Left renal cortex interstitium (tissue), 4 donors: ENCODE measurements around the gene COPS6. TPM values are rescaled to one million over a fixed set of nuclear protein-coding genes. Genes with fewer than 3 reads are reported as not detected.
A peak's percentile ranks its signal among the peaks of the same experiment; 100 is the strongest.

Experiments
- DNase-seq, 4 donors: peaks; one replicate each; pipeline ENCODE4 v3.0.0-alpha.2; 2013; ENCODE audit warnings: low read depth in 4 of 4, low spot score in 2 of 4, missing footprints in 1 of 4
- polyA plus RNA-seq, 4 donors: library from polyadenylated mRNA; unstranded; fragments of 120-200 nt; gene quantifications; one replicate each; pipeline ENCODE4 v1.2.1, GENCODE V29; 2013; ENCODE audit not compliant: insufficient read length in 4 of 4

Gene COPS6
- polyA plus RNA-seq, 4 donors, result 124 to 140 (median 136) TPM

- DNase-seq, result no peak
Observed at GRCh38 chr7:100077205-100077604, 11.6 kb upstream of the COPS6 start.

- no peak for DNase-seq
Observed at GRCh38 chr7:100079024-100079560, 9.7 kb upstream of the COPS6 start.

GRCh38 chr7:100080907-100081534 lies 7.7 kb upstream of the COPS6 start:
- no peak for DNase-seq

GRCh38 chr7:100081535-100082102 lies 7.2 kb upstream of the COPS6 start, which contains the start of gene ZNF3:
Gene ZNF3 (minus strand): TSS chr7:100081723. CDS start chr7:100077357, 4,366 bp downstream.
- peak; percentile 94 to 99 (median 96) for DNase-seq

GRCh38 chr7:100082978-100083377 lies 5.8 kb upstream of the COPS6 start:
- no peak for DNase-seq

- no peak for DNase-seq
Observed at GRCh38 chr7:100085515-100085914, 3.3 kb upstream of the COPS6 start.

GRCh38 chr7:100087055-100087750 lies 1.6 kb upstream of the COPS6 start:
- DNase-seq, result no peak

GRCh38 chr7:100088095-100088620 lies 611 bp upstream of the COPS6 start:
- no peak for DNase-seq

- DNase-seq, result no peak
Observed at GRCh38 chr7:100089458-100090196, 858 bp downstream of the COPS6 start.

- DNase-seq, result no peak
Observed at GRCh38 chr7:100090527-100091410, 2.0 kb downstream of the COPS6 start.

GRCh38 chr7:100091411-100092181 lies 2.8 kb downstream of the COPS6 start:
- DNase-seq, result no peak

GRCh38 chr7:100093054-100093453 lies 4.3 kb downstream of the COPS6 start:
- DNase-seq, result no peak

- no peak for DNase-seq
Observed at GRCh38 chr7:100093498-100093897, 4.7 kb downstream of the COPS6 start.

- DNase-seq, result no peak
Observed at GRCh38 chr7:100093925-100094486, 5.2 kb downstream of the COPS6 start.

GRCh38 chr7:100095289-100095688 lies 6.5 kb downstream of the COPS6 start:
- DNase-seq, result no peak

GRCh38 chr7:100095704-100096103 lies 6.9 kb downstream of the COPS6 start:
- no peak for DNase-seq

- no peak for DNase-seq
Observed at GRCh38 chr7:100098913-100099312, 10.1 kb downstream of the COPS6 start.

- DNase-seq, result no peak
Observed at GRCh38 chr7:100099452-100099851, 10.7 kb downstream of the COPS6 start.
